ENCODE results near the gene DIPK1C. TPM values are rescaled to one million over a fixed set of nuclear protein-coding genes. Genes with fewer than 3 reads are reported as not detected.
A peak's percentile ranks its signal among the peaks of the same experiment; 100 is the strongest.

The DIPK1C gene
- total and polyA plus RNA-seq, 2 experiments from 2014 or later = 0.07 TPM; not detected in 1

DNA sequence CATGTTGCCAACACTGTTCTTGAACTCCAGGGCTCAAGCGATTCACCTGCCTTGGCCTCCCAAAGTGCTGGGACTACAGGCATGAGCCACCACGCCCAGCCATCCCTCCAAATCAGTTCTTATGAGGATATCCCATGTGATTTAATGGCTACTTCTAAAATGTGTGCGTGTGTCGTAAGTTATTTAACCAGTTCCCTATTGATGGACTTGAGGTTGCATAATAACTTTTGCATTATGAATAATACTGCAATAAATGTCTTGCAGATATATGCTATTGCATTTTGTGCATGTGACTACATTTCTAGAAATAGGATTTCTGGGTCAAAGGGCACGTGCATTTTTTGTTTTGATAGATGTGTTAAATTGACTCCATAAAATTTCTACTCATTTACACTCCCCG, 19.0 kb downstream of the DIPK1C start (continued):
- TF ChIP-seq, protein P1, sequence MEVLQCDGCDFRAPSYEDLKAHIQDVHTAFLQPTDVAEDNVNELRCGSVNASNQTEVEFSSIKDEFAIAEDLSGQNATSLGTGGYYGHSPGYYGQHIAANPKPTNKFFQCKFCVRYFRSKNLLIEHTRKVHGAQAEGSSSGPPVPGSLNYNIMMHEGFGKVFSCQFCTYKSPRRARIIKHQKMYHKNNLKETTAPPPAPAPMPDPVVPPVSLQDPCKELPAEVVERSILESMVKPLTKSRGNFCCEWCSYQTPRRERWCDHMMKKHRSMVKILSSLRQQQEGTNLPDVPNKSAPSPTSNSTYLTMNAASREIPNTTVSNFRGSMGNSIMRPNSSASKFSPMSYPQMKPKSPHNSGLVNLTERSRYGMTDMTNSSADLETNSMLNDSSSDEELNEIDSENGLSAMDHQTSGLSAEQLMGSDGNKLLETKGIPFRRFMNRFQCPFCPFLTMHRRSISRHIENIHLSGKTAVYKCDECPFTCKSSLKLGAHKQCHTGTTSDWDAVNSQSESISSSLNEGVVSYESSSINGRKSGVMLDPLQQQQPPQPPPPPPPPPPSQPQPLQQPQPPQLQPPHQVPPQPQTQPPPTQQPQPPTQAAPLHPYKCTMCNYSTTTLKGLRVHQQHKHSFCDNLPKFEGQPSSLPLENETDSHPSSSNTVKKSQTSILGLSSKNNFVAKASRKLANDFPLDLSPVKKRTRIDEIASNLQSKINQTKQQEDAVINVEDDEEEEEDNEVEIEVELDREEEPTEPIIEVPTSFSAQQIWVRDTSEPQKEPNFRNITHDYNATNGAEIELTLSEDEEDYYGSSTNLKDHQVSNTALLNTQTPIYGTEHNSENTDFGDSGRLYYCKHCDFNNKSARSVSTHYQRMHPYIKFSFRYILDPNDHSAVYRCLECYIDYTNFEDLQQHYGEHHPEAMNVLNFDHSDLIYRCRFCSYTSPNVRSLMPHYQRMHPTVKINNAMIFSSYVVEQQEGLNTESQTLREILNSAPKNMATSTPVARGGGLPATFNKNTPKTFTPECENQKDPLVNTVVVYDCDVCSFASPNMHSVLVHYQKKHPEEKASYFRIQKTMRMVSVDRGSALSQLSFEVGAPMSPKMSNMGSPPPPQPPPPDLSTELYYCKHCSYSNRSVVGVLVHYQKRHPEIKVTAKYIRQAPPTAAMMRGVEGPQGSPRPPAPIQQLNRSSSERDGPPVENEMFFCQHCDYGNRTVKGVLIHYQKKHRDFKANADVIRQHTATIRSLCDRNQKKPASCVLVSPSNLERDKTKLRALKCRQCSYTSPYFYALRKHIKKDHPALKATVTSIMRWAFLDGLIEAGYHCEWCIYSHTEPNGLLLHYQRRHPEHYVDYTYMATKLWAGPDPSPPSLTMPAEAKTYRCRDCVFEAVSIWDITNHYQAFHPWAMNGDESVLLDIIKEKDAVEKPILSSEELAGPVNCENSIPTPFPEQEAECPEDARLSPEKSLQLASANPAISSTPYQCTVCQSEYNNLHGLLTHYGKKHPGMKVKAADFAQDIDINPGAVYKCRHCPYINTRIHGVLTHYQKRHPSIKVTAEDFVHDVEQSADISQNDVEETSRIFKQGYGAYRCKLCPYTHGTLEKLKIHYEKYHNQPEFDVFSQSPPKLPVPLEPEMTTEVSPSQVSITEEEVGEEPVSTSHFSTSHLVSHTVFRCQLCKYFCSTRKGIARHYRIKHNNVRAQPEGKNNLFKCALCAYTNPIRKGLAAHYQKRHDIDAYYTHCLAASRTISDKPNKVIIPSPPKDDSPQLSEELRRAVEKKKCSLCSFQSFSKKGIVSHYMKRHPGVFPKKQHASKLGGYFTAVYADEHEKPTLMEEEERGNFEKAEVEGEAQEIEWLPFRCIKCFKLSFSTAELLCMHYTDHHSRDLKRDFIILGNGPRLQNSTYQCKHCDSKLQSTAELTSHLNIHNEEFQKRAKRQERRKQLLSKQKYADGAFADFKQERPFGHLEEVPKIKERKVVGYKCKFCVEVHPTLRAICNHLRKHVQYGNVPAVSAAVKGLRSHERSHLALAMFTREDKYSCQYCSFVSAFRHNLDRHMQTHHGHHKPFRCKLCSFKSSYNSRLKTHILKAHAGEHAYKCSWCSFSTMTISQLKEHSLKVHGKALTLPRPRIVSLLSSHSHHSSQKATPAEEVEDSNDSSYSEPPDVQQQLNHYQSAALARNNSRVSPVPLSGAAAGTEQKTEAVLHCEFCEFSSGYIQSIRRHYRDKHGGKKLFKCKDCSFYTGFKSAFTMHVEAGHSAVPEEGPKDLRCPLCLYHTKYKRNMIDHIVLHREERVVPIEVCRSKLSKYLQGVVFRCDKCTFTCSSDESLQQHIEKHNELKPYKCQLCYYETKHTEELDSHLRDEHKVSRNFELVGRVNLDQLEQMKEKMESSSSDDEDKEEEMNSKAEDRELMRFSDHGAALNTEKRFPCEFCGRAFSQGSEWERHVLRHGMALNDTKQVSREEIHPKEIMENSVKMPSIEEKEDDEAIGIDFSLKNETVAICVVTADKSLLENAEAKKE (CRISPR knock-in tag; IDR thresholded peaks at IDR 0.05) = no peak
- no peak for TF ChIP-seq STAT1 (IDR thresholded peaks at IDR 0.05; ENCODE audit: unreplicated experiment)

DNA sequence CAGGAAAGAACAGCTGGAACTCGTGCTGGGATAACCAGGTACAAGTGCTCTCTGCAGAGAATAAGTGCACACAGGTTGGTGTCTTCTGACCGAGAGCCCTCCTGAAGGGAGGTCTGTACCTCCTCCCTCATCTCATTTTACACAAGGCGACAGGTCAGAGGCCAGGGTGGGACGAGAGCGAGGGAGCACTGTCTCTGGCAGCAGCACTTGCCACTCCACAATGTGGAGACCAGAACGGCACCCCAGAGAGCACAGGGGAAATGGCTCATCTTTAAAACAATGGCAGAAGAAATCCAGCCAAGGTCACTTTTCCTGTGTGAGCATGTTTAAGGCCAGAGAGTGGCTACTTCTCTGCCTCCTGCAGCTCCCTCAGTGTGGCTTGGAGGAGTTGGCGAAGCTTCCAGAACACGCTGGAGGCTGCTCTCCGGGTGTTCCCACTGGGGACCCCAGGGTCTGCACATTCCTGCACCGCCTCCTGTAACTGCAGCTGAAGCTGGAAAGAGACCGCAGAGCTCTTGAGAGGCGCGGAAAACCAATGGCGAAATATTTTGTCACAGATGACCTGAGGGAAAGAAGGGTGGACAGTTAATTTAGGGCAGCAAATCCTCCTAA, 20.8 kb downstream of the DIPK1C start:
- Mint-ChIP-seq H3K36me3 (ENCODE audit: low read depth) (no peaks in the 10 kb centered on the region), H3K4me3 (no peak overlapping the region), H3K27ac (no peak overlapping the region), H3K9me3 (no peaks in the 10 kb centered on the region), H3K27me3 (ENCODE audit: insufficient read depth, low read depth, poor library complexity) (peaks cover 3% of the 10 kb centered on the region), H3K4me1 (peaks cover 17% of the 10 kb centered on the region)
- peak; percentile 10 for DNase-seq (ENCODE audit: low spot score)
- H3K9me2 ChIP-seq (ENCODE audit: insufficient read depth) = 0 out of 2 replicates have a peak, but pooled peaks cover 4% of the 10 kb centered on the region
- H4K20me1 ChIP-seq (replicated peaks; ENCODE audit: insufficient read depth) = no peaks in the 10 kb centered on the region
- no peak for TF ChIP-seq CREB1 (CRISPR knock-in tag; IDR thresholded peaks at IDR 0.05; ENCODE audit: low read depth)
- TF ChIP-seq NANOG (IDR thresholded peaks at IDR 0.05; ENCODE audit: borderline replicate concordance) = 0 out of 2 replicates have a peak, but pooled peaks have one; percentile 8
- no peaks in the 10 kb centered on the region for H3K4me1 ChIP-seq (ENCODE audit: insufficient read depth)
- no peaks in the 10 kb centered on the region for H3K27me3 ChIP-seq (ENCODE audit: insufficient read depth)
- no peak overlapping the region for H3K4me3 ChIP-seq
- no peaks in the 10 kb centered on the region for H3K79me2 ChIP-seq (replicated peaks; ENCODE audit: insufficient read depth)
- H3K4me2 ChIP-seq = 0 out of 2 replicates have a peak overlapping the region, but pooled peaks have one; percentile 17
- peak; percentile 49 for ATAC-seq
- peak overlapping the region; percentile 90 for H2AFZ ChIP-seq
- no peaks in the 10 kb centered on the region; the same call in 1 of the 2 replicates for H3K36me3 ChIP-seq (ENCODE audit: insufficient read depth)
- no peak overlapping the region for H3K27ac ChIP-seq (ENCODE audit: low read depth)
- H3F3A ChIP-seq (replicated peaks; ENCODE audit: low read depth) = no peaks in the 10 kb centered on the region
